ENCODE data around the gene TBC1D3D. TPM values are rescaled to one million over a fixed set of nuclear protein-coding genes. Genes with fewer than 3 reads are reported as not detected.
"Not testable (repeated sequence)": the region's sequence is repeated elsewhere in the genome, so short reads cannot be mapped to it uniquely, and the experiment has no call there.

The TBC1D3D gene
- not detected in 2 replicates for total RNA-seq (2014; rRNA removed; shearing (Covaris generic))
- 0.87 TPM in 1 of 2 replicates, not detected in the other for polyA plus RNA-seq (2014; cell fraction: nucleus; rRNA removed)

GRCh38 chr17:38003676-38004075, at the start of gene TBC1D3D:
Gene TBC1D3D (plus strand): TSS chr17:38003976. CDS start chr17:38005561, 1,585 bp downstream.
- DNase-seq (ENCODE audit: extremely low read depth, low read depth), result not testable (repeated sequence)

GRCh38 chr17:37988960-37989359, 14.8 kb upstream of the TBC1D3D start, which contains the start of gene TBC1D3L:
Gene TBC1D3L (minus strand): TSS chr17:37989060. CDS start chr17:37987520, 1,540 bp downstream.
- not testable (repeated sequence) for DNase-seq (ENCODE audit: extremely low read depth, low read depth)

Other genes starting within 250 kb of the TBC1D3D start
- gene TBC1D3K, start 79.6 kb upstream of the TBC1D3D start, total RNA-seq (2014; rRNA removed; shearing (Covaris generic)), result not detected in 2 replicates
- gene TBC1D3L, start 14.9 kb upstream of the TBC1D3D start, total RNA-seq (2014; rRNA removed; shearing (Covaris generic)), result 4.8 and 5.8 TPM in 2 replicates
- gene TBC1D3C, start 64.7 kb downstream of the TBC1D3D start, total RNA-seq (2014; rRNA removed; shearing (Covaris generic)), result not detected in 2 replicates
- gene TBC1D3E, start 124.0 kb downstream of the TBC1D3D start, total RNA-seq (2014; rRNA removed; shearing (Covaris generic)), result not detected in 2 replicates
- not detected in 2 replicates for gene TBC1D3, start 188.6 kb downstream of the TBC1D3D start, total RNA-seq (2014; rRNA removed; shearing (Covaris generic))